ENCODE data around the gene COL5A1.
"Not testable (repeated sequence)": the region's sequence is repeated elsewhere in the genome, so short reads cannot be mapped to it uniquely, and the experiment has no call there.

Gene COL5A1

GRCh38 chr9:134640506-134641172, 964 bp upstream of the COL5A1 start:
- TF ChIP-seq CTCF (IDR thresholded peaks at IDR 0.05; ENCODE audit: insufficient read depth, low read depth, low read length, missing control alignments), result no peak
- H3K4me3 ChIP-seq (ENCODE audit: low read depth, low read length), result no peak overlapping the region
- no peak for DNase-seq (ENCODE audit: low read depth)

GRCh38 chr9:134641990-134642384, 384 bp downstream of the COL5A1 start:
- no peak for DNase-seq (ENCODE audit: low read depth)
- H3K4me3 ChIP-seq (ENCODE audit: low read depth, low read length), result no peak overlapping the region
- no peak for TF ChIP-seq CTCF (IDR thresholded peaks at IDR 0.05; ENCODE audit: insufficient read depth, low read depth, low read length, missing control alignments)

- no peak for TF ChIP-seq CTCF (IDR thresholded peaks at IDR 0.05; ENCODE audit: insufficient read depth, low read depth, low read length, missing control alignments)
- DNase-seq (ENCODE audit: low read depth), result no peak
- H3K4me3 ChIP-seq (ENCODE audit: low read depth, low read length), result no peak overlapping the region
Measured at GRCh38 chr9:134642385-134643181, 980 bp downstream of the COL5A1 start.

- DNase-seq (ENCODE audit: low read depth), result no peak
- H3K4me3 ChIP-seq (ENCODE audit: low read depth, low read length), result no peak overlapping the region
- no peak for TF ChIP-seq CTCF (IDR thresholded peaks at IDR 0.05; ENCODE audit: insufficient read depth, low read depth, low read length, missing control alignments)
Measured at GRCh38 chr9:134643222-134643671, 1.6 kb downstream of the COL5A1 start.

DNA sequence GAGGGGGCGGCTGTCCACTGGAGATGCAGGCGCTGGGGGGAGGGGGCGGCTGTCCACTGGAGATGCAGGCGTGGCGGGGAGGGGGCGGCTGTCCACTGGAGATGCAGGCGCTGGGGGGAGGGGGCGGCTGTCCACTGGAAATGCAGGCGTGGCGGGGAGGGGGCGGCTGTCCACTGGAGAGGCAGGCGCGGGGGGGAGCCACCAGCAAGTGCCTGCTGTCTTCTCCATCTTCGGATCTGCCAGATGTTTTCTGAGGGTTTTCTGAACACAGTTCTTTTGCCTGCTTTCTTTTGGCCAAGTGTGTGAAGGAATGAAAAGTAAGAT, 2.8 kb downstream of the COL5A1 start:
- H3K4me3 ChIP-seq (ENCODE audit: low read depth, low read length), result not testable (repeated sequence)

GRCh38 chr9:134644725-134645606, 3.4 kb downstream of the COL5A1 start:
- no peak for TF ChIP-seq CTCF (IDR thresholded peaks at IDR 0.05; ENCODE audit: insufficient read depth, low read depth, low read length, missing control alignments)
- no peak for DNase-seq (ENCODE audit: low read depth)
- no peak overlapping the region for H3K4me3 ChIP-seq (ENCODE audit: low read depth, low read length)

More for the DNA sequence above, 2.8 kb downstream of the COL5A1 start:
- not testable (repeated sequence) for DNase-seq (ENCODE audit: low read depth)

Measured in GM12865 (cell line).